ENCODE measurements around the gene GRK5.

The GRK5 gene

GRCh38 chr10:119305860-119306513, 98.6 kb downstream of the GRK5 start:
- no peak for DNase-seq (ENCODE audit: insufficient read length, low spot score)
- TF ChIP-seq TAF1 (IDR thresholded peaks at IDR 0.05; ENCODE audit: low read depth, low read length): 0 out of 2 replicates have a peak, but pooled peaks have one; percentile 47
- TF ChIP-seq PAX5 (IDR thresholded peaks at IDR 0.05; ENCODE audit: insufficient read depth, low read length, severe bottlenecking): no peak
- peak; percentile 38; the same call in 1 of the 2 replicates for TF ChIP-seq POU2F2 (IDR thresholded peaks at IDR 0.05; ENCODE audit: low read depth, low read length)
- peak; percentile 83 for TF ChIP-seq POLR2AphosphoS5 (IDR thresholded peaks at IDR 0.05; ENCODE audit: low read depth, low read length)
- peak; percentile 77 for TF ChIP-seq POLR2A (IDR thresholded peaks at IDR 0.05; ENCODE audit: low read depth, low read length)
- TF ChIP-seq SPI1 (IDR thresholded peaks at IDR 0.05; ENCODE audit: low read depth, low read length): peak; percentile 59; the same call in 1 of the 2 replicates
- FAIRE-seq: no peak

GRCh38 chr10:119306514-119306951, 99.2 kb downstream of the GRK5 start:
- DNase-seq (ENCODE audit: insufficient read length, low spot score): peak; percentile 70
- peak; percentile 95 for FAIRE-seq
- TF ChIP-seq SPI1 (IDR thresholded peaks at IDR 0.05; ENCODE audit: low read depth, low read length) (peak; percentile 97), PAX5 (IDR thresholded peaks at IDR 0.05; ENCODE audit: insufficient read depth, low read length, severe bottlenecking) (no peak), POLR2A (IDR thresholded peaks at IDR 0.05; ENCODE audit: low read depth, low read length) (peak; percentile 17; the same call in 1 of the 2 replicates), POLR2AphosphoS5 (IDR thresholded peaks at IDR 0.05; ENCODE audit: low read depth, low read length) (peak; percentile 61; the same call in 1 of the 2 replicates), TAF1 (IDR thresholded peaks at IDR 0.05; ENCODE audit: low read depth, low read length) (no peak; the same call in 1 of the 2 replicates)

GRCh38 chr10:119306986-119307392, 99.6 kb downstream of the GRK5 start:
- DNase-seq (ENCODE audit: insufficient read length, low spot score) (no peak), FAIRE-seq (no peak)
- no peak for TF ChIP-seq PAX5 (IDR thresholded peaks at IDR 0.05; ENCODE audit: insufficient read depth, low read length, severe bottlenecking)
- TF ChIP-seq POU2F2 (IDR thresholded peaks at IDR 0.05; ENCODE audit: low read depth, low read length): no peak
- no peak for TF ChIP-seq POLR2A (IDR thresholded peaks at IDR 0.05; ENCODE audit: low read depth, low read length)
- no peak for TF ChIP-seq POLR2AphosphoS5 (IDR thresholded peaks at IDR 0.05; ENCODE audit: low read depth, low read length)
- TF ChIP-seq SPI1 (IDR thresholded peaks at IDR 0.05; ENCODE audit: low read depth, low read length): no peak
- no peak for TF ChIP-seq TAF1 (IDR thresholded peaks at IDR 0.05; ENCODE audit: low read depth, low read length)

GRCh38 chr10:119308089-119308488, 100.7 kb downstream of the GRK5 start:
- FAIRE-seq (no peak), DNase-seq (ENCODE audit: insufficient read length, low spot score) (no peak)
- TF ChIP-seq PAX5 (IDR thresholded peaks at IDR 0.05; ENCODE audit: insufficient read depth, low read length, severe bottlenecking) (no peak), POLR2AphosphoS5 (IDR thresholded peaks at IDR 0.05; ENCODE audit: low read depth, low read length) (no peak), SPI1 (IDR thresholded peaks at IDR 0.05; ENCODE audit: low read depth, low read length) (no peak), POU2F2 (IDR thresholded peaks at IDR 0.05; ENCODE audit: low read depth, low read length) (no peak), POLR2A (IDR thresholded peaks at IDR 0.05; ENCODE audit: low read depth, low read length) (no peak), TAF1 (IDR thresholded peaks at IDR 0.05; ENCODE audit: low read depth, low read length) (no peak)

- FAIRE-seq (no peak), DNase-seq (ENCODE audit: insufficient read length, low spot score) (no peak)
- TF ChIP-seq PAX5 (IDR thresholded peaks at IDR 0.05; ENCODE audit: insufficient read depth, low read length, severe bottlenecking) (no peak), POLR2A (IDR thresholded peaks at IDR 0.05; ENCODE audit: low read depth, low read length) (no peak), POLR2AphosphoS5 (IDR thresholded peaks at IDR 0.05; ENCODE audit: low read depth, low read length) (no peak), POU2F2 (IDR thresholded peaks at IDR 0.05; ENCODE audit: low read depth, low read length) (no peak), SPI1 (IDR thresholded peaks at IDR 0.05; ENCODE audit: low read depth, low read length) (no peak), TAF1 (IDR thresholded peaks at IDR 0.05; ENCODE audit: low read depth, low read length) (no peak)
Observed at GRCh38 chr10:119308551-119309422, 101.4 kb downstream of the GRK5 start.

- TF ChIP-seq POU2F2 (IDR thresholded peaks at IDR 0.05; ENCODE audit: low read depth, low read length) (no peak; the same call in 1 of the 2 replicates), SPI1 (IDR thresholded peaks at IDR 0.05; ENCODE audit: low read depth, low read length) (no peak), POLR2AphosphoS5 (IDR thresholded peaks at IDR 0.05; ENCODE audit: low read depth, low read length) (no peak), TAF1 (IDR thresholded peaks at IDR 0.05; ENCODE audit: low read depth, low read length) (no peak), POLR2A (IDR thresholded peaks at IDR 0.05; ENCODE audit: low read depth, low read length) (no peak), PAX5 (IDR thresholded peaks at IDR 0.05; ENCODE audit: insufficient read depth, low read length, severe bottlenecking) (peak; percentile 91)
- FAIRE-seq: peak; percentile 88
Observed at GRCh38 chr10:119309423-119309770, 102.0 kb downstream of the GRK5 start.

GRCh38 chr10:119310806-119311205, 103.4 kb downstream of the GRK5 start:
- no peak for TF ChIP-seq TAF1 (IDR thresholded peaks at IDR 0.05; ENCODE audit: low read depth, low read length)
- peak; percentile 24; the same call in 1 of the 2 replicates for TF ChIP-seq SPI1 (IDR thresholded peaks at IDR 0.05; ENCODE audit: low read depth, low read length)
- DNase-seq (ENCODE audit: insufficient read length, low spot score): no peak
- no peak for FAIRE-seq

More at GRCh38 chr10:119309423-119309770, 102.0 kb downstream of the GRK5 start:
- DNase-seq (ENCODE audit: insufficient read length, low spot score): no peak

- no peak for FAIRE-seq
Observed at GRCh38 chr10:119312241-119312640, 104.9 kb downstream of the GRK5 start.

GRCh38 chr10:119313024-119313423, 105.7 kb downstream of the GRK5 start:
- DNase-seq (ENCODE audit: insufficient read length, low spot score) (no peak), FAIRE-seq (no peak)
- TF ChIP-seq POU2F2 (IDR thresholded peaks at IDR 0.05; ENCODE audit: low read depth, low read length): no peak
- TF ChIP-seq POLR2AphosphoS5 (IDR thresholded peaks at IDR 0.05; ENCODE audit: low read depth, low read length): no peak
- no peak for TF ChIP-seq TAF1 (IDR thresholded peaks at IDR 0.05; ENCODE audit: low read depth, low read length)

More at GRCh38 chr10:119312241-119312640, 104.9 kb downstream of the GRK5 start:
- no peak for DNase-seq (ENCODE audit: insufficient read length, low spot score)
- TF ChIP-seq POU2F2 (IDR thresholded peaks at IDR 0.05; ENCODE audit: low read depth, low read length): no peak
- TF ChIP-seq SPI1 (IDR thresholded peaks at IDR 0.05; ENCODE audit: low read depth, low read length): no peak
- TF ChIP-seq POLR2A (IDR thresholded peaks at IDR 0.05; ENCODE audit: low read depth, low read length): no peak
- TF ChIP-seq PAX5 (IDR thresholded peaks at IDR 0.05; ENCODE audit: insufficient read depth, low read length, severe bottlenecking): no peak
- TF ChIP-seq TAF1 (IDR thresholded peaks at IDR 0.05; ENCODE audit: low read depth, low read length): no peak
- TF ChIP-seq POLR2AphosphoS5 (IDR thresholded peaks at IDR 0.05; ENCODE audit: low read depth, low read length): no peak
